Endothelial cell (in vitro differentiated cells): Measurements from ENCODE around the gene CDKAL1. TPM values are rescaled to one million over a fixed set of nuclear protein-coding genes. Genes with fewer than 3 reads are reported as not detected.

ENCODE experiments used
- DNase-seq: peaks from one replicate; pipeline ENCODE4 v3.0.0; 2021; ENCODE audit warnings: low spot score
- H3K27ac Mint-ChIP-seq: one replicate; pipeline ENCODE4 v1.8.0; 2021; ENCODE audit warnings: mixed read lengths, inconsistent platforms; ENCODE audit not compliant: unreplicated experiment
- H3K27me3 Mint-ChIP-seq: one replicate; pipeline ENCODE4 v1.8.0; 2021; ENCODE audit warnings: mild to moderate bottlenecking, moderate library complexity, mixed read lengths, inconsistent platforms; ENCODE audit not compliant: unreplicated experiment
- H3K36me3 Mint-ChIP-seq: one replicate; pipeline ENCODE4 v1.8.0; 2021; ENCODE audit warnings: mild to moderate bottlenecking, low read depth, mixed read lengths, inconsistent platforms; ENCODE audit not compliant: unreplicated experiment
- H3K4me1 Mint-ChIP-seq: one replicate; pipeline ENCODE4 v1.8.0; 2021; ENCODE audit warnings: mild to moderate bottlenecking, mixed read lengths, inconsistent platforms; ENCODE audit not compliant: unreplicated experiment
- H3K4me3 Mint-ChIP-seq: one replicate; pipeline ENCODE4 v1.8.0; 2021; ENCODE audit warnings: mild to moderate bottlenecking, mixed read lengths, inconsistent platforms; ENCODE audit not compliant: unreplicated experiment
- H3K9me3 Mint-ChIP-seq: one replicate; pipeline ENCODE4 v1.8.0; 2021; ENCODE audit warnings: mixed read lengths, inconsistent platforms; ENCODE audit not compliant: unreplicated experiment
- CTCF ChIP-seq: fragments of 200-600 bp; sonication (generic); IDR thresholded peaks from one replicate; pipeline ENCODE4 v1.5.0; 2021; ENCODE audit warnings: antibody characterized with exemption; ENCODE audit not compliant: unreplicated experiment
- total RNA-seq: library from RNA; stranded (reverse); fragmentation: NEBNext Ultra II Directional; extraction: Animal tissue kit (Norgen Biotek cat#: 25700); gene quantifications from one replicate; pipeline ENCODE4 v1.2.1, GENCODE V29; 2021; ENCODE audit not compliant: unreplicated experiment

The CDKAL1 gene
- total RNA-seq, 1 donor from 2014 or later = 43.9 TPM

GRCh38 chr6:20877008-20877937 lies 343.0 kb downstream of the CDKAL1 start:
- H3K9me3 Mint-ChIP-seq = no peaks in the 10 kb centered on the region

GRCh38 chr6:20879121-20879520 lies 344.9 kb downstream of the CDKAL1 start:
- no peak overlapping the region for H3K4me3 Mint-ChIP-seq
- no peaks in the 10 kb centered on the region for H3K9me3 Mint-ChIP-seq
- peak overlapping the region; percentile 76 for H3K27ac Mint-ChIP-seq

More at GRCh38 chr6:20877008-20877937, 343.0 kb downstream of the CDKAL1 start:
- no peaks in the 10 kb centered on the region for H3K36me3 Mint-ChIP-seq
- H3K4me1 Mint-ChIP-seq = peaks cover 29% of the 10 kb centered on the region
- H3K27me3 Mint-ChIP-seq = no peaks in the 10 kb centered on the region
- TF ChIP-seq CTCF = no peak
- H3K4me3 Mint-ChIP-seq = no peak overlapping the region
- no peak overlapping the region for H3K27ac Mint-ChIP-seq
- no peak for DNase-seq

GRCh38 chr6:20879526-20879925 lies 345.3 kb downstream of the CDKAL1 start:
- TF ChIP-seq CTCF = no peak
- peak; percentile 22 for DNase-seq
- H3K9me3 Mint-ChIP-seq = no peaks in the 10 kb centered on the region
- H3K27ac Mint-ChIP-seq = peak overlapping the region; percentile 76
- H3K36me3 Mint-ChIP-seq = no peaks in the 10 kb centered on the region
- no peaks in the 10 kb centered on the region for H3K27me3 Mint-ChIP-seq
- peaks cover 23% of the 10 kb centered on the region for H3K4me1 Mint-ChIP-seq
- no peak overlapping the region for H3K4me3 Mint-ChIP-seq

More at GRCh38 chr6:20879121-20879520, 344.9 kb downstream of the CDKAL1 start:
- no peak for DNase-seq
- Mint-ChIP-seq H3K4me1 (peaks cover 23% of the 10 kb centered on the region), H3K36me3 (no peaks in the 10 kb centered on the region), H3K27me3 (no peaks in the 10 kb centered on the region)
- TF ChIP-seq CTCF = no peak

GRCh38 chr6:20881365-20881764 lies 347.1 kb downstream of the CDKAL1 start:
- Mint-ChIP-seq H3K27ac (no peak overlapping the region), H3K4me3 (no peak overlapping the region), H3K27me3 (no peaks in the 10 kb centered on the region), H3K36me3 (no peaks in the 10 kb centered on the region), H3K9me3 (no peaks in the 10 kb centered on the region), H3K4me1 (peaks cover 20% of the 10 kb centered on the region)
- no peak for DNase-seq
- no peak for TF ChIP-seq CTCF

GRCh38 chr6:20882014-20882413 lies 347.8 kb downstream of the CDKAL1 start:
- DNase-seq = no peak
- Mint-ChIP-seq H3K27me3 (no peaks in the 10 kb centered on the region), H3K4me1 (peaks cover 20% of the 10 kb centered on the region), H3K27ac (no peak overlapping the region), H3K36me3 (no peaks in the 10 kb centered on the region), H3K4me3 (no peak overlapping the region), H3K9me3 (no peaks in the 10 kb centered on the region)
- no peak for TF ChIP-seq CTCF
